Type B pancreatic cell (in vitro differentiated cells): Measurements from ENCODE around the gene MZT2B. TPM values are rescaled to one million over a fixed set of nuclear protein-coding genes. Genes with fewer than 3 reads are reported as not detected.
"Not testable (repeated sequence)": the region's sequence is repeated elsewhere in the genome, so short reads cannot be mapped to it uniquely, and the experiment has no call there.

ENCODE experiments used
- DNase-seq: peaks from one replicate; pipeline ENCODE4 v3.0.0; 2021; ENCODE audit warnings: mixed read lengths; ENCODE audit not compliant: unreplicated experiment; ENCODE audit errors: extremely low spot score
- H3K27ac Mint-ChIP-seq: 2 replicates; pipeline ENCODE4 v1.8.0; 2021; ENCODE audit warnings: mild to moderate bottlenecking, mixed read lengths
- H3K27me3 Mint-ChIP-seq: 2 replicates; pipeline ENCODE4 v1.8.0; 2021; ENCODE audit warnings: mixed read lengths
- H3K36me3 Mint-ChIP-seq: 2 replicates; pipeline ENCODE4 v1.8.0; 2021; ENCODE audit warnings: mixed read lengths
- H3K4me1 Mint-ChIP-seq: one replicate; pipeline ENCODE4 v1.8.0; 2021; ENCODE audit warnings: mixed read lengths; ENCODE audit not compliant: unreplicated experiment
- H3K4me3 Mint-ChIP-seq: 2 replicates; pipeline ENCODE4 v1.8.0; 2021; ENCODE audit warnings: mild to moderate bottlenecking, mixed read lengths
- H3K9me3 Mint-ChIP-seq: 2 replicates; pipeline ENCODE4 v1.8.0; 2021; ENCODE audit warnings: mixed read lengths
- CTCF ChIP-seq: fragments of 200-600 bp; sonication (generic); conservative IDR thresholded peaks from 2 replicates; pipeline ENCODE4 v1.5.0; 2021; ENCODE audit warnings: antibody characterized with exemption, mild to moderate bottlenecking
- total RNA-seq: library from RNA; stranded (reverse); gene quantifications from 2 replicates; pipeline ENCODE4 v1.2.1, GENCODE V29; 2021; ENCODE audit warnings: low replicate concordance

The MZT2B gene
- total RNA-seq, 1 donor from 2014 or later, result 224 TPM

- peaks cover 14% of the 10 kb centered on the region for H3K27me3 Mint-ChIP-seq
- H3K27ac Mint-ChIP-seq, DNase-seq, H3K4me3 Mint-ChIP-seq, H3K4me1 Mint-ChIP-seq, H3K9me3 Mint-ChIP-seq, H3K36me3 Mint-ChIP-seq: not testable (repeated sequence)
Observed at GRCh38 chr2:130228005-130228404, 45.9 kb downstream of the MZT2B start.

GRCh38 chr2:130228467-130229160 lies 46.6 kb downstream of the MZT2B start:
- not testable (repeated sequence) for H3K36me3 Mint-ChIP-seq, H3K4me1 Mint-ChIP-seq, H3K9me3 Mint-ChIP-seq, H3K27ac Mint-ChIP-seq, H3K4me3 Mint-ChIP-seq, DNase-seq
- H3K27me3 Mint-ChIP-seq, result peaks cover 14% of the 10 kb centered on the region

DNA sequence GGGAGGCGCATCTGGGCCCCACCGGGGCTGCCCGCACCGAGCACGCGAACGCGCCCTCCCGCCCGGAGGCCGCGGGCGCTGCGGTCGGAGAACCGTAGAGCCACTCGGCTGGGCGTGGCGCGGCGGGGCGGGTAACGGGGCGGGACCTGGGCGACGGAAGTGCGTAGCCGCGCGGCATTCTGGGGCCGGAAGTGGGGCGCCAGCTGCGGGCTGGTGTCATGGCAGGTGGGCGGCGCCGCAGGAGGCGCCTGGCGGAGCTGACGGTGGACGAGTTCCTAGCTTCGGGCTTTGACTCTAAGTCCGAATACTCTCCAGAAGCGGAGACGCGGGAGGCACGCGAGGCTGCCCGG lies 47.1 kb downstream of the MZT2B start:
- not testable (repeated sequence) for H3K4me3 Mint-ChIP-seq, DNase-seq, H3K4me1 Mint-ChIP-seq, H3K9me3 Mint-ChIP-seq, H3K36me3 Mint-ChIP-seq, H3K27ac Mint-ChIP-seq
- H3K27me3 Mint-ChIP-seq, result peaks cover 11% of the 10 kb centered on the region

DNA sequence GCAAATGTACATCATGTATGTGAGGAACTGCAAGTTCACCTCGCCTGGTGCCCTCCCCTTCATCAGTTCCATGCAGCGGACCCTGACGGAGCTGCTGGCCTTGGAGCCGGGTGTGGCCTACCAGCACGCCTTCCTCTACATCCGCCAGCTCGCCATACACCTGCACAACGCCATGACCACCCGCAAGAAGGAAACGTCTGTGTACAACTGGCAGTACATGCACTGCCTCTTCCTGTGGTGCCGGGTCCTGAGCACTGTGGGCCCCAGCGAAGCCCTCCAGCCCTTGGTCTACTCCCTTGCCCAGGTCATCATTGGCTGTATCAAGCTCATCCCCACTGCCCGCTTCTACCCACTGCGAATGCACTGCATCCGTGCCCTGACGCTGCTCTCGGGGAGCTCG lies 48.3 kb downstream of the MZT2B start:
- H3K9me3 Mint-ChIP-seq, H3K27me3 Mint-ChIP-seq, H3K4me1 Mint-ChIP-seq, H3K27ac Mint-ChIP-seq, H3K36me3 Mint-ChIP-seq, DNase-seq, H3K4me3 Mint-ChIP-seq: not testable (repeated sequence)

- not testable (repeated sequence) for H3K4me1 Mint-ChIP-seq, H3K27me3 Mint-ChIP-seq, DNase-seq, H3K9me3 Mint-ChIP-seq, H3K36me3 Mint-ChIP-seq, H3K27ac Mint-ChIP-seq, H3K4me3 Mint-ChIP-seq
Observed at GRCh38 chr2:130230907-130231306, 48.8 kb downstream of the MZT2B start.

DNA sequence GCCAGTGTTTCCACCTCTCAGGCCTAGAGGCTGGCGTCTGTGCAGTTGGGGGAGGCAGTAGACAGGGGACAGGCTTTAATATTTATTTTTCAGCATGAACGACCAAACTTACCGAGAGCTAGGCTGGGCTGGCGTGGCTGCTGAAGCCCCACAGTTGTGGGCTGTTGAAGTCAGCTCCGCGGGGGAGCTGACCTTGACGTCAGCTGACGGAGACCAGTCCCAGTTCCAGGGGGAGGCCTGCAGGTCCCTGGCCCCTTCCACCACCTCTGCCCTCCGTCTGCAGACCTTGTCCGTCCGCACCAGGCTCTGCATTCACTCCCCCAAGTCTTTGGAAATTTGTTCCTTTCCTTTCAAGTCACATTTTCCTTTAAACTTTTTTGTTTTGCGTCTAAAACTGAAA lies 49.6 kb downstream of the MZT2B start:
- Mint-ChIP-seq H3K9me3 (no peaks in the 10 kb centered on the region), H3K27me3 (peaks cover 12% of the 10 kb centered on the region), H3K27ac (no peak overlapping the region), H3K4me1 (peaks cover 4% of the 10 kb centered on the region), H3K4me3 (no peak overlapping the region), H3K36me3 (no peaks in the 10 kb centered on the region)
- no peak for TF ChIP-seq CTCF
- no peak for DNase-seq

- H3K4me3 Mint-ChIP-seq, H3K27ac Mint-ChIP-seq, H3K36me3 Mint-ChIP-seq, H3K9me3 Mint-ChIP-seq, H3K27me3 Mint-ChIP-seq, DNase-seq, H3K4me1 Mint-ChIP-seq: not testable (repeated sequence)
Observed at GRCh38 chr2:130233066-130233465, 51.0 kb downstream of the MZT2B start.

DNA sequence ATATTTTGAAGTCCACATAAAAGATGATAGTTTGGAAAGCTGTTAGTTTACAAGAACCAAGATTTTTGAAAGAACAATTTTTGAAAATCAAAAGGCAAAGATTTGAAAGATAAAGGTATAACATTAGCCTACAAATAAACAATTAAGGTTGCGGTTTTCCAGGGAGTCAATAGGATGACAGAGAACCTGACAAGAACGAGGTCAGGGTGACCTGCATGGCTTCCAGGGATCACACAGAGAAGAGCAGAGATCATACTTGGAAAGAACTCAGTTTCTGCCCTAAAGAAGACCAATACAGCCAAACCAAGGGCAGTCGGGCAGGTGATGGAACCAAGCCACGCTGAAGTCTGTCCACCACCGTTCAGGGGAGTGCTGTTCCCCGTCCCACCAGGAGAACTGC lies 57.5 kb downstream of the MZT2B start:
- H3K27ac Mint-ChIP-seq, H3K9me3 Mint-ChIP-seq, H3K36me3 Mint-ChIP-seq, H3K4me3 Mint-ChIP-seq, DNase-seq, H3K4me1 Mint-ChIP-seq: not testable (repeated sequence)
- H3K27me3 Mint-ChIP-seq, result peaks cover 12% of the 10 kb centered on the region

Other genes with a start within 250 kb of the MZT2B start
- gene RAB6C, start 202.6 kb upstream of the MZT2B start, total RNA-seq, result 0.29 and 0.50 TPM in 2 replicates
- 14.2 and 25.0 TPM in 2 replicates for gene POTEF, start 53.0 kb upstream of the MZT2B start, total RNA-seq
- 10.3 and 15.4 TPM in 2 replicates for gene CCDC74B, start 37.1 kb upstream of the MZT2B start, total RNA-seq
- 77.0 and 79.6 TPM in 2 replicates for gene SMPD4, start 660 bp upstream of the MZT2B start, total RNA-seq
- not detected in 2 replicates for gene TUBA3E, start 16.2 kb downstream of the MZT2B start, total RNA-seq
- gene IMP4, start 160.6 kb downstream of the MZT2B start, total RNA-seq, result 53.6 and 67.0 TPM in 2 replicates
- gene PTPN18, start 173.8 kb downstream of the MZT2B start, total RNA-seq, result 35.8 and 37.5 TPM in 2 replicates